Measurements from ENCODE around the gene AKAP10. TPM values are rescaled to one million over a fixed set of nuclear protein-coding genes. Genes with fewer than 3 reads are reported as not detected.
A peak's percentile ranks its signal among the peaks of the same experiment; 100 is the strongest.
"Not testable (repeated sequence)": the region's sequence is repeated elsewhere in the genome, so short reads cannot be mapped to it uniquely, and the experiment has no call there.

Gene AKAP10
- total RNA-seq, 3 donors from 2014 or later (not counting 1 experiment from before 2014, with no cell fraction given) = 46.2 to 60.9 (median 48.6) TPM

DNA sequence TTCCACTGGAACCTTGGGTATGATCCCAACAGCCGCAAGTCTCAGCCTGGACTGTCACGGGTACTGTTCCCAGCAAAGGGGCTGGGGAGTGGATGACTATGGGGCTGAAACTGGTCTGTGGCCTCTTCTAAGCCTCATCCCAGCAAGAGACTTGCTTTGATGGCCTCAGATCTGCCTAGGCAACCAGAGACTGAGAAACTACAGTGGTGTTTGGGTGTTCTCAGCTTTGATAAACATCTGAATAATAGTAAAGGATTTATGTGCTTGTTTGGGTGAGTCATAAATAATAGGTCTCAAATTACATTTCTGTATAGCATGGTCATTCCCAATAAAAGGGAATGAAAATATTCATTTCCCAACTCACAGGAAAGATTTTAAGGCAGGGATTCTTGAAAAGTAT, 79.7 kb downstream of the AKAP10 start:
- no peak overlapping the region for H3K4me3 ChIP-seq (ENCODE audit: low read length)
- H3K27ac Mint-ChIP-seq = peak overlapping the region in 1 of 2 donors; percentile 19

DNA sequence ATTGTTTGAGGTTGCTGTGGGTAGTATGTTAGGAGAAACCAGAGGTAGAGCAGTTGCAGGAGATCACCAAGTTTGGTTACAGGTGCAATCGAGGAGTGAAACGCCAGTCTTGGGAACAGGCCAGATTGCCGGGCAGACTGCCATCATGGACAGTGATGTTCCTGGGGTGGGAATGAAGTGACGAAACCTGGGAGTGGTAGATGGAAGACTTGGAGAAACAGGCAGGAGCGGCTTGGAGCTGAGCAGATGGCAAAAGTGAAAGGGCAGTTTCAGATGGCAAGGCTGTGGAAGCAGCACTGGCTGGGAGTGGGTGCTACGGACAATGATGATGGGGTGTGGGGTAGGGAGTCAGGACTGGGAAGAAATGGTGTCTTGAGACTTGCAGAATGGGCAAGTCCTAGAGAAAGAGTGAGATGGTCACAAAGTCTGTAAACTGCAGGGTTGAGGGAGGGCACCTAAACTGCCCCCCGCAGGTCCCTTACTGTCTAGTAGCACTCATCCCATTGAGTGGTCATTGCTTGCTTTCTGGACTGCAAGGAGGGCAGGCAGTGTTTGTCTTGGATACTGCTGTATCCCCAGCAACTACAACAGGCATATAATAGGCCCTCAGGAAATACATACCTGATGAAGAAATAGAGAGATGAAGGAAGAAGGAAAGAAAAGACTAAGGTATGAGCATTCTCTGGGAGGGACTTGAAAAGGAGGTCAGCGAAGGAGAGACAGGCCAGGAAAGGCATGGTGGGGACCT, 80.4 kb downstream of the AKAP10 start:
- Histone ChIP-seq H3K9me3 (ENCODE audit: control insufficient read depth, insufficient read depth, low read length) (no peaks in the 10 kb centered on the region), H3K36me3 (ENCODE audit: control insufficient read depth, insufficient read depth, low read length) (peaks cover 7% of the 10 kb centered on the region), H3K4me3 (ENCODE audit: low read length) (no peak overlapping the region), H3K27me3 (ENCODE audit: control insufficient read depth, insufficient read depth, low read length) (no peaks in the 10 kb centered on the region), H3K4me1 (ENCODE audit: control insufficient read depth, insufficient read depth, low read length) (no peaks in the 10 kb centered on the region), H3K27ac (ENCODE audit: low read length) (no peak overlapping the region)
- no peak overlapping the region for H3K4me3 Mint-ChIP-seq
- peak overlapping the region in 1 of 2 donors; percentile 19 for H3K27ac Mint-ChIP-seq
- peaks cover 0 to 9% of the 10 kb centered on the region in 2 donors for H3K4me1 Mint-ChIP-seq
- WGBS (ENCODE audit: insufficient coverage) = 97% methylated on average over 8 of the region's 8 CpGs
- intact Hi-C loops (cut with micrococcal nuclease) = no loop called here
- DNase-seq = no peak
- no peaks in the 10 kb centered on the region for H3K9me3 Mint-ChIP-seq
- H3K36me3 Mint-ChIP-seq = no peaks in the 10 kb centered on the region
- ATAC-seq = no peak
- TF ChIP-seq, protein P1, sequence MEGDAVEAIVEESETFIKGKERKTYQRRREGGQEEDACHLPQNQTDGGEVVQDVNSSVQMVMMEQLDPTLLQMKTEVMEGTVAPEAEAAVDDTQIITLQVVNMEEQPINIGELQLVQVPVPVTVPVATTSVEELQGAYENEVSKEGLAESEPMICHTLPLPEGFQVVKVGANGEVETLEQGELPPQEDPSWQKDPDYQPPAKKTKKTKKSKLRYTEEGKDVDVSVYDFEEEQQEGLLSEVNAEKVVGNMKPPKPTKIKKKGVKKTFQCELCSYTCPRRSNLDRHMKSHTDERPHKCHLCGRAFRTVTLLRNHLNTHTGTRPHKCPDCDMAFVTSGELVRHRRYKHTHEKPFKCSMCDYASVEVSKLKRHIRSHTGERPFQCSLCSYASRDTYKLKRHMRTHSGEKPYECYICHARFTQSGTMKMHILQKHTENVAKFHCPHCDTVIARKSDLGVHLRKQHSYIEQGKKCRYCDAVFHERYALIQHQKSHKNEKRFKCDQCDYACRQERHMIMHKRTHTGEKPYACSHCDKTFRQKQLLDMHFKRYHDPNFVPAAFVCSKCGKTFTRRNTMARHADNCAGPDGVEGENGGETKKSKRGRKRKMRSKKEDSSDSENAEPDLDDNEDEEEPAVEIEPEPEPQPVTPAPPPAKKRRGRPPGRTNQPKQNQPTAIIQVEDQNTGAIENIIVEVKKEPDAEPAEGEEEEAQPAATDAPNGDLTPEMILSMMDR (IDR thresholded peaks at IDR 0.05) = no peak
- no peaks in the 10 kb centered on the region for H3K27me3 Mint-ChIP-seq (ENCODE audit: low read depth in 2 of 2)

More for the DNA sequence above, 79.7 kb downstream of the AKAP10 start:
- Histone ChIP-seq H3K27ac (ENCODE audit: low read length) (no peak overlapping the region), H3K36me3 (ENCODE audit: control insufficient read depth, insufficient read depth, low read length) (peaks cover 7% of the 10 kb centered on the region), H3K27me3 (ENCODE audit: control insufficient read depth, insufficient read depth, low read length) (no peaks in the 10 kb centered on the region), H3K4me1 (ENCODE audit: control insufficient read depth, insufficient read depth, low read length) (no peaks in the 10 kb centered on the region), H3K9me3 (ENCODE audit: control insufficient read depth, insufficient read depth, low read length) (no peaks in the 10 kb centered on the region)
- intact Hi-C loops (cut with micrococcal nuclease) = no loop called here
- Mint-ChIP-seq H3K9me3 (no peaks in the 10 kb centered on the region), H3K27me3 (ENCODE audit: low read depth in 2 of 2) (no peaks in the 10 kb centered on the region), H3K4me1 (peaks cover 0 to 9% of the 10 kb centered on the region in 2 donors), H3K4me3 (no peak overlapping the region), H3K36me3 (no peaks in the 10 kb centered on the region)
- WGBS (ENCODE audit: insufficient coverage) = 93% methylated on average over 2 of the region's 2 CpGs
- ATAC-seq (no peak), DNase-seq (no peak)
- TF ChIP-seq, protein P1 (IDR thresholded peaks at IDR 0.05) = no peak

DNA sequence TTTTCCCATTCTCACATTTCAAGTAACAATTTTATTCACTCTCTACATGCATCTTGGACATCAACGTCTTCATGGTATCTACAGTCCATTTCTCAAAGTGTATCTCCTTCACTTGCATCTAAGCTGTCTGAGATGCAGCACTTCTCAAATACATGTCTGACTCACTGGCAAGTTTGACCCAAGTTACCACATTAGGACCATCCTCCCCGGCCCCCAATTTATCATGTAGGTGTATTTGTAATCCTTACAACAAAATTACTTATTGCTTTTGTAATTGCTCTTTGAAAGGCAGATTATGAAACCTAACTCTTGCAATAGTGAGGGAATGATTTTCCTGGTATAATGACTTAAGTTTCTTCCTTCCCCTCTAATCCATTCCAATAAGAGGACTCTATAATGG, 80.9 kb downstream of the AKAP10 start:
- H3K4me1 ChIP-seq (ENCODE audit: control insufficient read depth, insufficient read depth, low read length) = no peaks in the 10 kb centered on the region
- H3K4me3 ChIP-seq (ENCODE audit: low read length) = no peak overlapping the region
- peaks cover 7% of the 10 kb centered on the region for H3K36me3 ChIP-seq (ENCODE audit: control insufficient read depth, insufficient read depth, low read length)
- no peaks in the 10 kb centered on the region for H3K9me3 ChIP-seq (ENCODE audit: control insufficient read depth, insufficient read depth, low read length)
- WGBS (ENCODE audit: insufficient coverage) = 85% methylated on average over 1 of the region's 2 CpGs
- TF ChIP-seq, protein P1 (IDR thresholded peaks at IDR 0.05) = no peak
- H3K9me3 Mint-ChIP-seq = no peaks in the 10 kb centered on the region
- no peak overlapping the region for H3K4me3 Mint-ChIP-seq
- no peak overlapping the region for H3K27ac ChIP-seq (ENCODE audit: low read length)
- no peaks in the 10 kb centered on the region for H3K27me3 ChIP-seq (ENCODE audit: control insufficient read depth, insufficient read depth, low read length)
- intact Hi-C loops (cut with micrococcal nuclease) = no loop called here
- no peak for ATAC-seq
- no peaks in the 10 kb centered on the region for H3K27me3 Mint-ChIP-seq (ENCODE audit: low read depth in 2 of 2)
- H3K36me3 Mint-ChIP-seq = no peaks in the 10 kb centered on the region
- peaks cover 0 to 9% of the 10 kb centered on the region in 2 donors for H3K4me1 Mint-ChIP-seq
- H3K27ac Mint-ChIP-seq = peak overlapping the region in 1 of 2 donors; percentile 19
- no peak for DNase-seq

DNA sequence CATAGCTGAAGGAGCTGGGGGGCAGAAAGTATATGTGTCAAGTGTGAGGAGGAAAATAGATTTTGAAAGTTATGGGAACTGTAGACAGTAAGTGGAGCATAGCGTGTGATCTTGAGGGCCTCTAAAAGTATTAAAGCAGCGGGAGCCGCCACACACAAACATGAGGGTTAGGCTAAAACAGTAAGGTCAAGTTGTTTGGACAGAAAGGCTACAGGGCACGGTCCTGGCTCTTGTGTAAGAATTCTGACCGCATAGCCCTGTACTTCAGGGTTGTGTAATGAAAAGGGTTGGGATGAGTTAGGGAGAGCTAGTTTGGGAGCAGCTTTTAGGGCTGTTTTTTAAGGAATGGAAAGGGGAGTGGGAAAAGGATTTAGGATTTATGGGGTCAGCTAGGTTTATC, 87.1 kb downstream of the AKAP10 start:
- DNase-seq; H3K27me3 Mint-ChIP-seq (ENCODE audit: low read depth in 2 of 2); H3K36me3 Mint-ChIP-seq; H3K27ac ChIP-seq (ENCODE audit: low read length); H3K4me3 ChIP-seq (ENCODE audit: low read length); ATAC-seq; H3K4me1 ChIP-seq (ENCODE audit: control insufficient read depth, insufficient read depth, low read length); H3K4me3 Mint-ChIP-seq; H3K4me1 Mint-ChIP-seq; H3K9me3 Mint-ChIP-seq; H3K27ac Mint-ChIP-seq; H3K36me3 ChIP-seq (ENCODE audit: control insufficient read depth, insufficient read depth, low read length); intact Hi-C loops (cut with micrococcal nuclease); H3K27me3 ChIP-seq (ENCODE audit: control insufficient read depth, insufficient read depth, low read length); H3K9me3 ChIP-seq (ENCODE audit: control insufficient read depth, insufficient read depth, low read length): not testable (repeated sequence)
- WGBS (ENCODE audit: insufficient coverage) = 95% methylated on average over 5 of the region's 5 CpGs

DNA sequence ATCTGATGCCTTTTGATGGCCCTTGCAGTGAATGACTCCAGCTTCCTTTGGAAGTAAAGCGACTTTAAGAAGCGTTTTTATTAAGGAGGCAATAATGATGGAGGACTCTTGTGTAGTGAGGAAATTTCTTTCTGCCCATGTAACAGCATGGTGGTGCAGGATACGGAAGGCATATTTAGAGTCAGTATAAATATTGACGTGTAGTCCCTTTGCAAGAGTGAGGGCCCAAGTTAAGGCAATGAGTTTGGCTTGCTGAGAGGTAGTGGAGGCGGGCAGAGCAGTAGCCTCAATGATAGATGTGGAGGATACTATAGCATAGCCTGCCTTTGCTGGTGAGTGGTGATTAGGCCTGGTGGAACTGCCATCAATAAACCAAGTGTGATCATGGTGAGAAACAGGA, 87.6 kb downstream of the AKAP10 start:
- H3K27me3 Mint-ChIP-seq (ENCODE audit: low read depth in 2 of 2); H3K4me3 ChIP-seq (ENCODE audit: low read length); intact Hi-C loops (cut with micrococcal nuclease); H3K27me3 ChIP-seq (ENCODE audit: control insufficient read depth, insufficient read depth, low read length); H3K9me3 ChIP-seq (ENCODE audit: control insufficient read depth, insufficient read depth, low read length); DNase-seq; H3K27ac ChIP-seq (ENCODE audit: low read length); ATAC-seq; H3K9me3 Mint-ChIP-seq; H3K4me1 Mint-ChIP-seq; H3K4me3 Mint-ChIP-seq; H3K36me3 ChIP-seq (ENCODE audit: control insufficient read depth, insufficient read depth, low read length); H3K36me3 Mint-ChIP-seq; H3K27ac Mint-ChIP-seq; H3K4me1 ChIP-seq (ENCODE audit: control insufficient read depth, insufficient read depth, low read length): not testable (repeated sequence)
- WGBS (ENCODE audit: insufficient coverage) = 83% methylated on average over 5 of the region's 5 CpGs
